Measurements from ENCODE around the gene NTRK1. TPM values are rescaled to one million over a fixed set of nuclear protein-coding genes. Genes with fewer than 3 reads are reported as not detected.

NTRK1 gene
- total RNA-seq, 1 experiment from 2014 or later, result 0.53 TPM

- in situ Hi-C loops (cut with HindIII; ENCODE audit: low pct_unique_long_range_greater_than_20kb, low sequenced_read_pairs), result no loop called here
- DNase-seq (ENCODE audit: low read depth, low spot score), result no peak
Observed at GRCh38 chr1:156848461-156849150, 12.1 kb upstream of the NTRK1 start.

DNA sequence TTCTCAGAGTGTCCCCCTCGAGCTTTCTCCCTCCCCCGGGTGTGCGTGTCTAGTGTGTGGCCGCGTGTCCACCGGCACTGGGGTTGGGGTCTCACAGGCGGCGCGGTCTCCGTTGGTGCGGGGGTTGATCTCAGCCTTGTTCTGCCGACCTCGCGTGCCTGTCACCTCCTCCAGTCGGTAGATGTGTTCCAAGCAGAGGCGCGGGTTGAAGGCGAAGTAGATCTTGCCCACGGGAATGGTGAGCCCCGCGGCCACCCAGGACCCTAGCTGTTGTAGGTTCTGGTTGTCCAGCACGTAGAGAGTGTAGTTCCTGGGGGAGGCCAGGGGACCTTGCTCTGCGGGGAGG is 11.5 kb upstream of the NTRK1 start:
- in situ Hi-C loops (cut with HindIII; ENCODE audit: low pct_unique_long_range_greater_than_20kb, low sequenced_read_pairs), result no loop called here
- DNase-seq (ENCODE audit: low read depth, low spot score), result no peak

- in situ Hi-C loops (cut with HindIII; ENCODE audit: low pct_unique_long_range_greater_than_20kb, low sequenced_read_pairs), result no loop called here
- no peak for DNase-seq (ENCODE audit: low read depth, low spot score)
Observed at GRCh38 chr1:156851779-156852417, 8.8 kb upstream of the NTRK1 start.

DNA sequence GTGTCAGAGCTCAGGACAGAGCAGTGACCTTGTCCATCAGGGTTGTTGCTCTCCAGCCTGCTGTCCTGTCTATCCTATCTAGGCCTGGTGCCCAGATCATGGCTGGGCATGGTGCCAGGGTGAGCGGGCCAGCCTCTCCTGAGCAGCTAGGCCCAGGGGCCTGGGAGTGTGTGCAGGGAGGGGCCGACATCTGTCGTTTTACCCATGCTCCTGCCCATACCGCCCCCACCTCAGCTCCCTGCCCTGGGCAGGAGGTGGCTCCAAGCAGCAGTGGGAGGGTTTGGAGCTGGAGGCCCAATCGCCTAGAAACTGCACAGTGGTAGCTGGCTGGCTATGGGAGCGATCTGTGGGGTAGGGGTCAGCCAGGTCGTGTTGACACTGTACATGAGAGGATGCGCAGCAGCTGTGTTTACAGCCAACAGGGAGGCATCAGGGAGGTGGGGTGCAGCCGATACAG is 8.2 kb upstream of the NTRK1 start:
- in situ Hi-C loops (cut with HindIII; ENCODE audit: low pct_unique_long_range_greater_than_20kb, low sequenced_read_pairs), result no loop called here
- no peak for DNase-seq (ENCODE audit: low read depth, low spot score)

- in situ Hi-C loops (cut with HindIII; ENCODE audit: low pct_unique_long_range_greater_than_20kb, low sequenced_read_pairs), result no loop called here
- no peak for DNase-seq (ENCODE audit: low read depth, low spot score)
Observed at GRCh38 chr1:156853761-156854160, 6.9 kb upstream of the NTRK1 start.

DNA sequence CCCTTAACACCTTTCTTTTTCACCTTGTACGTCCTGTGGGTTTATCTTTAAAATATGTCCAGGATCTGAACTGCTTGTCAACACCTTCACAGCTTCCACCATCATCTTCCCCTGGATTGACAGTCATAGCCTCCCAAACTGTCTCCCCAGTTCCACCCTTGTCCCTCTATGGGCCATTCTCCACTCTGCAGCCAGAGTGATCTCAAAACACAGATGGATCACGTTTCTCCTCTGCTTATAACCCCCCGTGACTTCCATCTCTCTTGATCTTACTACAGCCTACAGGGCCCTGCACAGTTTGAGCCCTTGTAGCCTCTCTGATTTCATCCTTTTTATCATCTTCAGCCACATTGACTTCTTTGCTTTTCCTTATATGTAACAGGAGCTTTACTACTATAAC is 6.0 kb upstream of the NTRK1 start:
- in situ Hi-C loops (cut with HindIII; ENCODE audit: low pct_unique_long_range_greater_than_20kb, low sequenced_read_pairs), result no loop called here
- DNase-seq (ENCODE audit: low read depth, low spot score), result no peak

- no peak for DNase-seq (ENCODE audit: low read depth, low spot score)
- in situ Hi-C loops (cut with HindIII; ENCODE audit: low pct_unique_long_range_greater_than_20kb, low sequenced_read_pairs), result no loop called here
Observed at GRCh38 chr1:156856282-156856785, 4.3 kb upstream of the NTRK1 start.

- DNase-seq (ENCODE audit: low read depth, low spot score), result no peak
- in situ Hi-C loops (cut with HindIII; ENCODE audit: low pct_unique_long_range_greater_than_20kb, low sequenced_read_pairs), result no loop called here
Observed at GRCh38 chr1:156857532-156857931, 3.1 kb upstream of the NTRK1 start.

DNA sequence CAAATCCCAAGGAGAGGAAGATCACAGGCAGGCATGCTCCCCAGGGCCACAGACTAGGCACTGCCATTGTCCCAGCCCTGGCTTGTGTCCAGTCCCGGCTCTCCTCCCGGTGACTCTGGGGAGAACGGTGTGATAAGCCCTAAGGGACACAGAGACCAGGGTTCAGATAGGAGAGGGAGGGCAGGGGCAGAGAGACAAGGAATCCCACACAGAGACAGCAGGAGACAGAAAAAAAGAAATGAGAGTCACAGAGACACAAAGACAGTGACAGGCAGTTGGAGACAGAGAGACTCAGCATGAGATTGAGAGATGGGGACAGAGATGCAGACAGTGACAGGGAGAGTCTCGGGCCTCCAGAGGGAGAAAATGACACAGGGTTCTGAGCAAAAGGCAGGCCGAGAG is 2.1 kb upstream of the NTRK1 start:
- DNase-seq (ENCODE audit: low read depth, low spot score), result no peak
- in situ Hi-C loops (cut with HindIII; ENCODE audit: low pct_unique_long_range_greater_than_20kb, low sequenced_read_pairs), result no loop called here

- in situ Hi-C loops (cut with HindIII; ENCODE audit: low pct_unique_long_range_greater_than_20kb, low sequenced_read_pairs), result no loop called here
- DNase-seq (ENCODE audit: low read depth, low spot score), result no peak
Observed at GRCh38 chr1:156858959-156859522, 1.6 kb upstream of the NTRK1 start, which contains the start of gene INSRR. Gene INSRR, minus strand, starts transcription at chr1:156859117. Its CDS starts 496 bp downstream, at chr1:156858621.

- in situ Hi-C loops (cut with HindIII; ENCODE audit: low pct_unique_long_range_greater_than_20kb, low sequenced_read_pairs), result no loop called here
- no peak for DNase-seq (ENCODE audit: low read depth, low spot score)
Observed at GRCh38 chr1:156859523-156860112, 1.0 kb upstream of the NTRK1 start.

- in situ Hi-C loops (cut with HindIII; ENCODE audit: low pct_unique_long_range_greater_than_20kb, low sequenced_read_pairs), result no loop called here
- DNase-seq (ENCODE audit: low read depth, low spot score), result peak; percentile 46
Observed at GRCh38 chr1:156860113-156860627, 495 bp upstream of the NTRK1 start.

GRCh38 chr1:156862584-156862983 is 1.9 kb downstream of the NTRK1 start:
- DNase-seq (ENCODE audit: low read depth, low spot score), result no peak
- in situ Hi-C loops (cut with HindIII; ENCODE audit: low pct_unique_long_range_greater_than_20kb, low sequenced_read_pairs), result no loop called here

GRCh38 chr1:156862997-156863599 is 2.4 kb downstream of the NTRK1 start:
- in situ Hi-C loops (cut with HindIII; ENCODE audit: low pct_unique_long_range_greater_than_20kb, low sequenced_read_pairs), result no loop called here
- DNase-seq (ENCODE audit: low read depth, low spot score), result no peak

DNA sequence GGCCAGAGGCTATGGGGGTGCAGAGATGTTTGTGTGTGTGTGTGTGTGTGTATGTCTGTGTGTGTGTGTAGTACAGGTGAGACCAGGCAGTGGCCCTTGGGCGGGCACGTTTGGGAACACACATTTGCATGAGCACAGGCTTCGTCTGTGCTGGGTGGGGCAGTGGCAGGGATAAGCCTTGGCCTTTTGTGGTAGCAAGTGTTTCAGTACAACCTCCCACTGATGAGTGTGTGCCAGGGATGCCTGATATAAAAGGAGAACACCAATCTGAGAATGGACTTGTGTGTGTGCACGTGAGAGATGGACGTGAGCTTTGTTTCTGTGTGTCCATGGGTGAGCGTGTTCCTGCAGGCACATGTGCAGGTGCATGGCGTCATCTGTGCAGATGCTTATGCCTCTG is 3.0 kb downstream of the NTRK1 start:
- DNase-seq (ENCODE audit: low read depth, low spot score), result no peak
- in situ Hi-C loops (cut with HindIII; ENCODE audit: low pct_unique_long_range_greater_than_20kb, low sequenced_read_pairs), result no loop called here

DNA sequence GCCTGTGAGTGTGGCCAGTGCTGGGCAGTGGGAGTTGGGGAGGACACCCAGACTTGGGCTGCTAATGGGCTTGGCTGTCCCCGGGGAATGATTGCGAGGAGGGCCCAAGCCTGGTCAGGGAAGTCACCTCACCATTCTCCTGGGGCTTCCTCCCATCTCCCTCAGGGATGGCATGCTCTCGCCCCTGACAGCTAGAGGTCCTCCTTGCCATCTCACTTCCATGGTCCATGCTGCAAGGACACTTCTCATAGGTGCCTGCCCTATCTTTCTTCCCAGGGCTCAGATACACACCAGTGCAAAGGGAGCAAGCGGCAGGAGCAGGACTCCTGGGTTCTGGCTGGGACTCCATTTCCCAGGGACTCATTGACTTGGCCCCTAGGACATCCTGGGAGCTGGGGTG is 4.1 kb downstream of the NTRK1 start:
- DNase-seq (ENCODE audit: low read depth, low spot score), result no peak

DNA sequence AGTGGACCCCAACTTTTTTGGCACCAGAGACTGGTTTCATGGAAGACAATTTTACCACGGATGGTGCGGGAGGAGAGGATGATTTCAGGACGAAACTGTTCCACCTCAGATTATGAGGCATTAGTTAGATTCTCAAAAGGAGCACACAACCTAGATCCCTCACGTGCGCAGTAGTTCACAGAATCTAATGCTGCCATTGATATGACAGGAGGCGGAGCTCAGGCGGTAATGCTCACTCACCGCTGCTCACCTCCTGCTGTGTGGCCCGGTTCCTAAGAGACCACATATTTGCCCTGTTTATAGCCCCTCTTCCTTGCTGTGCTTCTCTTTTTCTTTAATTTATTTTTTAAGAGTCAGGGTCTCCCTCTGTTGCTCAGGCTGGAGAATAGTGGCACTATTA is 4.6 kb downstream of the NTRK1 start:
- in situ Hi-C loops (cut with HindIII; ENCODE audit: low pct_unique_long_range_greater_than_20kb, low sequenced_read_pairs), result no loop called here

More for the DNA sequence above, 4.1 kb downstream of the NTRK1 start:
- in situ Hi-C loops (cut with HindIII; ENCODE audit: low pct_unique_long_range_greater_than_20kb, low sequenced_read_pairs), result no loop called here

GRCh38 chr1:156865865-156866248 is 5.2 kb downstream of the NTRK1 start:
- in situ Hi-C loops (cut with HindIII; ENCODE audit: low pct_unique_long_range_greater_than_20kb, low sequenced_read_pairs), result no loop called here
- no peak for DNase-seq (ENCODE audit: low read depth, low spot score)

More for the DNA sequence above, 4.6 kb downstream of the NTRK1 start:
- DNase-seq (ENCODE audit: low read depth, low spot score), result no peak
